SK-N-SH treated with all-trans-retinoic acid at 6 μM for 48 hours (cell line): Measurements from ENCODE around the gene CPA5.

Experiments
- ATAC-seq: fragments of 200-7000 bp; cut with Tn5 transposase; 3 replicates; pipeline ENCODE4 v1.9.1; 2020; ENCODE audit warnings: mild to moderate bottlenecking, moderate library complexity
- BACH2 ChIP-seq: fragments of 250-450 bp; sonication (Bioruptor Pico); IDR thresholded peaks from 2 replicates; pipeline ENCODE4 v1.9.0; 2021; ENCODE audit warnings: mild to moderate bottlenecking, borderline replicate concordance
- CREB5 ChIP-seq: fragments of 250-450 bp; sonication (Bioruptor Pico); IDR thresholded peaks from 2 replicates; pipeline ENCODE4 v1.5.1; 2020; ENCODE audit warnings: low read depth, mild to moderate bottlenecking, moderate library complexity
- CSDC2 ChIP-seq: fragments of 250-450 bp; sonication (Bioruptor Pico); IDR thresholded peaks from 2 replicates; pipeline ENCODE4 v1.5.0; 2020; ENCODE audit warnings: mild to moderate bottlenecking, moderate library complexity
- CSRNP3 ChIP-seq: fragments of 250-450 bp; sonication (Bioruptor Pico); IDR thresholded peaks from 2 replicates; pipeline ENCODE4 v1.5.1; 2021; ENCODE audit warnings: mild to moderate bottlenecking, moderate library complexity
- GLIS3 ChIP-seq: fragments of 250-450 bp; sonication (Bioruptor Pico); IDR thresholded peaks from 2 replicates; pipeline ENCODE4 v1.5.0; 2020; ENCODE audit warnings: mild to moderate bottlenecking, moderate library complexity
- ISL1 ChIP-seq: fragments of 250-450 bp; sonication (Bioruptor Pico); IDR thresholded peaks from 2 replicates; pipeline ENCODE4 v2.1.2; 2022; ENCODE audit warnings: mild to moderate bottlenecking, moderate library complexity
- PATZ1 ChIP-seq: fragments of 250-450 bp; sonication (Bioruptor Pico); IDR thresholded peaks from 2 replicates; pipeline ENCODE4 v1.8.0; 2020; ENCODE audit warnings: mild to moderate bottlenecking, moderate library complexity, borderline replicate concordance
- POU6F1 ChIP-seq: fragments of 250-450 bp; sonication (Bioruptor Pico); IDR thresholded peaks from 2 replicates; pipeline ENCODE4 v1.8.0; 2021; ENCODE audit warnings: low read depth, mild to moderate bottlenecking, moderate library complexity, borderline replicate concordance
- PPARA ChIP-seq: fragments of 250-450 bp; sonication (Bioruptor Pico); IDR thresholded peaks from 2 replicates; pipeline ENCODE4 v1.5.0; 2020; ENCODE audit warnings: mild to moderate bottlenecking, borderline replicate concordance
- RARB ChIP-seq: fragments of 250-450 bp; sonication (Bioruptor Pico); IDR thresholded peaks from 2 replicates; pipeline ENCODE4 v1.8.0; 2021; ENCODE audit warnings: mild to moderate bottlenecking, moderate library complexity
- TCF4 ChIP-seq: fragments of 250-450 bp; sonication (Bioruptor Pico); IDR thresholded peaks from 2 replicates; pipeline ENCODE4 v1.8.0; 2021; ENCODE audit warnings: mild to moderate bottlenecking, moderate library complexity, borderline replicate concordance
- TOX ChIP-seq: fragments of 250-450 bp; sonication (Bioruptor Pico); IDR thresholded peaks from 2 replicates; pipeline ENCODE4 v1.8.0; 2021; ENCODE audit warnings: mild to moderate bottlenecking, moderate library complexity, borderline replicate concordance
- TSHZ2 ChIP-seq: fragments of 250-450 bp; sonication (Bioruptor Pico); IDR thresholded peaks from 2 replicates; pipeline ENCODE4 v1.5.0; 2020; ENCODE audit warnings: mild to moderate bottlenecking, moderate library complexity
- ZC3H10 ChIP-seq: fragments of 250-450 bp; sonication (Bioruptor Pico); IDR thresholded peaks from 2 replicates; pipeline ENCODE4 v1.5.1; 2021; ENCODE audit warnings: mild to moderate bottlenecking, moderate library complexity
- ZFP3 ChIP-seq: fragments of 250-450 bp; sonication (Bioruptor Pico); IDR thresholded peaks from 2 replicates; pipeline ENCODE4 v1.5.0; 2020; ENCODE audit warnings: mild to moderate bottlenecking, moderate library complexity
- ZFP30 ChIP-seq: fragments of 450-650 bp; formaldehyde crosslinking; IDR thresholded peaks from 2 replicates; pipeline ENCODE4 v1.5.0; 2022; ENCODE audit warnings: mild to moderate bottlenecking, moderate library complexity
- ZNF565 ChIP-seq: fragments of 450-650 bp; formaldehyde crosslinking; conservative IDR thresholded peaks from 2 replicates; pipeline ENCODE4 v1.5.0; 2020; ENCODE audit warnings: low read depth, mild to moderate bottlenecking, moderate library complexity
- ZNF8 ChIP-seq: fragments of 450-650 bp; formaldehyde crosslinking; IDR thresholded peaks from 2 replicates; pipeline ENCODE4 v1.5.0; 2020; ENCODE audit warnings: mild to moderate bottlenecking, moderate library complexity

CPA5 gene

GRCh38 chr7:130332259-130333053, 12.2 kb upstream of the CPA5 start:
- ATAC-seq, result no peak

GRCh38 chr7:130333832-130334231, 10.8 kb upstream of the CPA5 start:
- TF ChIP-seq ZNF8 (CRISPR knock-in tag) (no peak), CSDC2 (no peak), POU6F1 (CRISPR knock-in tag) (no peak), ZNF565 (CRISPR knock-in tag) (no peak), GLIS3 (CRISPR knock-in tag) (no peak), TCF4 (CRISPR knock-in tag) (no peak), ZFP3 (no peak), CREB5 (CRISPR knock-in tag) (no peak), RARB (no peak), ISL1 (CRISPR knock-in tag) (no peak), ZFP30 (CRISPR knock-in tag) (no peak), TSHZ2 (no peak), PATZ1 (no peak), ZC3H10 (CRISPR knock-in tag) (no peak)
- TF ChIP-seq, all 23 proteins: peak for 0
- no peak for ATAC-seq

More at GRCh38 chr7:130332259-130333053, 12.2 kb upstream of the CPA5 start:
- TF ChIP-seq GLIS3 (CRISPR knock-in tag) (no peak), PATZ1 (no peak), RARB (no peak), ZNF565 (CRISPR knock-in tag) (no peak), TCF4 (CRISPR knock-in tag) (no peak), TOX (CRISPR knock-in tag) (no peak), ZFP3 (no peak), POU6F1 (CRISPR knock-in tag) (no peak)
- TF ChIP-seq, all 23 proteins: peak for 0

- ATAC-seq, result no peak
- TF ChIP-seq ZFP3 (no peak), BACH2 (CRISPR knock-in tag) (no peak), GLIS3 (CRISPR knock-in tag) (no peak), POU6F1 (CRISPR knock-in tag) (no peak), CSRNP3 (CRISPR knock-in tag) (no peak), CREB5 (CRISPR knock-in tag) (no peak), ISL1 (CRISPR knock-in tag) (no peak), CSDC2 (no peak), TCF4 (CRISPR knock-in tag) (no peak), ZNF565 (CRISPR knock-in tag) (no peak), ZC3H10 (CRISPR knock-in tag) (no peak), TOX (CRISPR knock-in tag) (no peak), PPARA (CRISPR knock-in tag) (no peak)
These were observed 10.3 kb upstream of the CPA5 start for GRCh38 chr7:130334274-130334673.
